Prostate gland (tissue), 2 donors: ENCODE data around the gene JPH3. TPM values are rescaled to one million over a fixed set of nuclear protein-coding genes. Genes with fewer than 3 reads are reported as not detected.

Experiments
- DNase-seq: peaks from one replicate; pipeline ENCODE4 v3.0.0-alpha.2; 2019; ENCODE audit warnings: low spot score
- H3K27ac ChIP-seq, 2 donors: fragments of 200-600 bp; sonication (generic); 2 replicates each; pipeline ENCODE4 v1.5.1; 2017 to 2019
- H3K27me3 ChIP-seq: fragments of 200-600 bp; sonication (generic); replicated peaks from 2 replicates; pipeline ENCODE4 v1.5.1; 2019; ENCODE audit not compliant: insufficient read depth
- H3K36me3 ChIP-seq, 2 donors: fragments of 200-600 bp; sonication (generic); 1 replicate in 1 of 2; 2 replicates in 1 of 2; pipeline versions ENCODE4 v1.5.1 to v1.8.1; 2017 to 2019
- H3K4me1 ChIP-seq: fragments of 200-600 bp; sonication (generic); replicated peaks from 2 replicates; pipeline ENCODE4 v1.5.1; 2019
- H3K4me3 ChIP-seq, 2 donors: fragments of 200-600 bp; sonication (generic); 2 replicates each; pipeline ENCODE4 v1.5.1; 2017 to 2019
- H3K9me3 ChIP-seq: fragments of 200-600 bp; sonication (generic); 2 replicates; pipeline ENCODE4 v1.5.1; 2017
- CTCF ChIP-seq, 4 experiments: fragments of 200-600 bp in 2 of 4; fragments of 450-650 bp in 2 of 4; sonication (generic) in 2 of 4; IDR thresholded peaks; 1 replicate in 3 of 4; 2 replicates in 1 of 4; pipeline ENCODE4 v1.5.1; 2016 to 2019; ENCODE audit warnings: antibody characterized with exemption in 4 of 4, mild to moderate bottlenecking in 2 of 4, moderate library complexity in 2 of 4
- POLR2A ChIP-seq: fragments of 450-650 bp; IDR thresholded peaks from one replicate; pipeline ENCODE4 v1.6.1; 2016; ENCODE audit warnings: antibody characterized with exemption, mild to moderate bottlenecking
- POLR2AphosphoS5 ChIP-seq: sonication (generic); formaldehyde crosslinking; IDR thresholded peaks from one replicate; pipeline ENCODE4 v1.6.1; 2017; ENCODE audit warnings: antibody characterized with exemption
- WGBS: methylation state at CpG from one replicate; pipeline ENCODE4 v1.1.5; 2018; 5-methylcytosine and 5-hydroxymethylcytosine counted together
- intact Hi-C: fragments of 100-400 bp; cut with DNase I; formaldehyde crosslinking; loops from one replicate; pipeline ENCODE4 v1.14.2; 2022
- total RNA-seq, 2 donors: library from RNA; depleted of rRNA; stranded (reverse); fragments of >200 nt; gene quantifications; one replicate each; pipeline ENCODE4 v1.1.0, GENCODE V29; 2016

The JPH3 gene
- total RNA-seq, 2 donors from 2014 or later, result 1.0 to 6.1 TPM

DNA sequence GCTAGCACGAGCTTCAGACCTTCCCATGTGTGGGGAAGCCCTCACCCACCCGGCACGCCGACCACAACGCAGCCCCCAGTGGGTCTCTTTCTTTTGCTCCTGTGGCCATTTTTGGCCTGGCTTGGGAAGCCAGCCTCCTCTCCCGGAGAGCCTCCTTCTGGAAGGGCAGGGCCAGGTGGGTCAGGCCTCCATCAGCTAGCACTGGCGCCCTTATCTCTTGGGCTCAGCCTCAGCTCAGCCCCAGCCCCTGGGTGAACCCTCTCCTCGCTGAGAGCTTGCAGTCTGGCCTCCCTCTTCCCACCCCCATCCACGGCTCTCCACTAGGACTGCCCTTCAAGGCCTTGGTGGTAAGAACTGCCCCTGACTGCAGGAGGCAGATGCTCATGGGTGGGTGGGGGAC is 14.7 kb upstream of the JPH3 start:
- H3K27me3 ChIP-seq, result peaks cover 11% of the 10 kb centered on the region
- H3K27ac ChIP-seq, result no peak overlapping the region
- H3K36me3 ChIP-seq, result no peaks in the 10 kb centered on the region
- H3K4me3 ChIP-seq, result no peak overlapping the region
- intact Hi-C loops, result loop anchor here (5.0 kb wide), 2 partner anchors 50 to 180 kb away; partner anchors contain the start of gene KLHDC4
- H3K4me1 ChIP-seq, result no peaks in the 10 kb centered on the region
- no peaks in the 10 kb centered on the region for H3K9me3 ChIP-seq
- no peak for DNase-seq
- TF ChIP-seq CTCF (IDR thresholded peaks at IDR 0.05), result no peak
- TF ChIP-seq POLR2AphosphoS5, result no peak
- WGBS, result 87% methylated on average over 7 of the region's 9 CpGs

DNA sequence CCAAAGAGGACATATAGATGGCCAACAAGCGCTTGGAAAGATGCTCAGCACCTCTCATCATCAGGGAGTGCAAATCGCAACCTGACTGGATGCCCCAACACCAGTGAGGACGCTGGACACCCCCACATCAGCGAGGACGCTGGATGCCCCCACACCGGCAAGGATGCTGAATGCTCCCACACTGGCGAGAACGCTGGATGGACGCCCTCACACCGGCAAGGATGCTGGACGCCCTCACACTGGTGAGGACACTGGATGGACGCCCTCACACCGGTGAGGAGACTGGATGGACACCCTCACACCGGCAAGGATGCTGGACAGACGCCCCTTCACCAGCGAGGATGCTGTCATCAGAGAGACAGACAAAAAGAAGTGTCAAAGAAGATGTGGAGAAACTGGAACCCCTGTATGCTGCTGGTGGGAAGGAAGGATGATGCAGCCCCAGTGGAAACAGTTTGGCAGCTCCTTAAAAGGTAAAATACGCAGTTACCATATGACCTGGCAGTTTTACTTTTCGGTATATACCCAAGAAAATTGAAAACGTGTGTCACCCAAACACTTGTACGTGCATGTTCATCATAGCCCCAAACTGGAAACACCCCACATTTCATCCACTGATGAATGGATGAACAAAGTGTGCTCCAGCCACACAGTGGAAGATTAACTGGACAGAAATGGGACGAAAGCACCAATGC is 10.1 kb upstream of the JPH3 start:
- H3K27me3 ChIP-seq, result peaks cover 11% of the 10 kb centered on the region
- H3K4me3 ChIP-seq, result no peak overlapping the region
- no peaks in the 10 kb centered on the region for H3K9me3 ChIP-seq
- intact Hi-C loops, result no loop called here
- H3K36me3 ChIP-seq, result no peaks in the 10 kb centered on the region
- 85% methylated on average over 21 of the region's 21 CpGs for WGBS
- no peak overlapping the region for H3K27ac ChIP-seq
- DNase-seq, result no peak
- TF ChIP-seq CTCF (IDR thresholded peaks at IDR 0.05) (no peak), POLR2AphosphoS5 (no peak), POLR2A (no peak)
- no peaks in the 10 kb centered on the region for H3K4me1 ChIP-seq

DNA sequence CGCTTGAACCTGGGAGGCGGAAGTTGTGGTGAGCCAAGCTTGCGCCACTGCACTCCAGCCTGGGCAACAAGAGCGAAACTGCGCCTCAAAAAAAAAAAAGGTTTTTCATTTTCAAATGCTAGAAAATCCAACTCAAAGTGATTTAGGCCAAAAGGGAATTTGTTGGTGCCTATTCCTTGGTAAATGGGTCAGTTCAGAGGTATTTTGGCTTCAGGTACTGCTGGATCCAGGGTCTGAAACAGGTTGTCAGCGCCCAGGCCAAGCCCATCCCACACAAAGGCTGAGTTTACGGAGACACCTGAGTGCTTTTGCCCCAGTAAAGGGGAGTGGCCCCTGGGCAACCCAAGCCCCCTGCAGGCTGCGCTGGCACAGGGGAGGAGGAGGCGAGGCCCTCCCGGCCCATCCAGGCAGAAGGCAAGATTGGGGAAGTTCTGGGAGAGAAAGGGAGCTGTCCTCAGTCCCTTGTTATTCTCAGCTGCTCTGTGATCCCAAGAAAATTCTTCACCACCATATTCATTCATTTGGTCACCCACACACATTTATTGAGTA is 8.5 kb upstream of the JPH3 start:
- Histone ChIP-seq H3K4me1 (no peaks in the 10 kb centered on the region), H3K9me3 (no peaks in the 10 kb centered on the region), H3K27ac (no peak overlapping the region), H3K36me3 (no peaks in the 10 kb centered on the region), H3K4me3 (no peak overlapping the region), H3K27me3 (peaks cover 3% of the 10 kb centered on the region)
- TF ChIP-seq POLR2AphosphoS5 (no peak), POLR2A (no peak), CTCF (IDR thresholded peaks at IDR 0.05) (no peak)
- 82% methylated on average over 10 of the region's 10 CpGs for WGBS
- intact Hi-C loops, result no loop called here
- DNase-seq, result no peak

GRCh38 chr16:87595712-87596111 is 6.6 kb upstream of the JPH3 start:
- intact Hi-C loops, result no loop called here
- Histone ChIP-seq H3K4me3 (no peak overlapping the region), H3K9me3 (no peaks in the 10 kb centered on the region), H3K27ac (no peak overlapping the region), H3K27me3 (peaks cover 4% of the 10 kb centered on the region), H3K4me1 (no peaks in the 10 kb centered on the region), H3K36me3 (no peaks in the 10 kb centered on the region)
- WGBS, result 71% methylated on average over 5 of the region's 5 CpGs
- TF ChIP-seq POLR2AphosphoS5 (no peak), POLR2A (no peak), CTCF (IDR thresholded peaks at IDR 0.05) (no peak)
- no peak for DNase-seq

- no peak for DNase-seq
- WGBS, result 96% methylated on average over 6 of the region's 6 CpGs
- no peaks in the 10 kb centered on the region for H3K36me3 ChIP-seq
- H3K9me3 ChIP-seq, result no peaks in the 10 kb centered on the region
- no peaks in the 10 kb centered on the region for H3K4me1 ChIP-seq
- no peak overlapping the region for H3K4me3 ChIP-seq
- intact Hi-C loops, result no loop called here
- H3K27ac ChIP-seq, result no peak overlapping the region
- no peak for TF ChIP-seq POLR2AphosphoS5
- TF ChIP-seq CTCF (IDR thresholded peaks at IDR 0.05), result no peak
- TF ChIP-seq POLR2A, result no peak
- peaks cover 12% of the 10 kb centered on the region for H3K27me3 ChIP-seq
These were observed 4.9 kb upstream of the JPH3 start for GRCh38 chr16:87597324-87597830.
